ENCODE results near the gene DYRK1A.
A peak's percentile ranks its signal among the peaks of the same experiment; 100 is the strongest.
"Not testable (repeated sequence)": the region's sequence is repeated elsewhere in the genome, so short reads cannot be mapped to it uniquely, and the experiment has no call there.

DYRK1A gene

GRCh38 chr21:37498664-37499063 lies 132.1 kb downstream of the DYRK1A start:
- DNase-seq, result no peak
- TF ChIP-seq GATA1 (IDR thresholded peaks at IDR 0.05; ENCODE audit: low read depth, low read length) (no peak), POLR2A (IDR thresholded peaks at IDR 0.05; ENCODE audit: low read length) (no peak)

- TF ChIP-seq POLR2A (IDR thresholded peaks at IDR 0.05; ENCODE audit: low read length) (no peak), GATA1 (IDR thresholded peaks at IDR 0.05; ENCODE audit: low read depth, low read length) (no peak)
- DNase-seq, result no peak
These were observed 136.4 kb downstream of the DYRK1A start for GRCh38 chr21:37502947-37503346.

- DNase-seq, result no peak
- TF ChIP-seq GATA1 (IDR thresholded peaks at IDR 0.05; ENCODE audit: low read depth, low read length) (no peak), POLR2A (IDR thresholded peaks at IDR 0.05; ENCODE audit: low read length) (no peak)
These were observed 137.4 kb downstream of the DYRK1A start for GRCh38 chr21:37503848-37504467.

- no peak for DNase-seq
- TF ChIP-seq GATA1 (IDR thresholded peaks at IDR 0.05; ENCODE audit: low read depth, low read length), result no peak
- no peak for TF ChIP-seq POLR2A (IDR thresholded peaks at IDR 0.05; ENCODE audit: low read length)
These were observed 139.4 kb downstream of the DYRK1A start for GRCh38 chr21:37505963-37506362.

- TF ChIP-seq POLR2A (IDR thresholded peaks at IDR 0.05; ENCODE audit: low read length) (no peak), GATA1 (IDR thresholded peaks at IDR 0.05; ENCODE audit: low read depth, low read length) (no peak)
- DNase-seq, result no peak
These were observed 141.1 kb downstream of the DYRK1A start for GRCh38 chr21:37507716-37508115.

- TF ChIP-seq GATA1 (IDR thresholded peaks at IDR 0.05; ENCODE audit: low read depth, low read length) (no peak), POLR2A (IDR thresholded peaks at IDR 0.05; ENCODE audit: low read length) (no peak)
These were observed 141.8 kb downstream of the DYRK1A start for GRCh38 chr21:37508341-37508740.

GRCh38 chr21:37509802-37510393 lies 143.3 kb downstream of the DYRK1A start:
- peak; percentile 63 to 67 for DNase-seq
- TF ChIP-seq POLR2A (IDR thresholded peaks at IDR 0.05; ENCODE audit: low read length) (no peak), GATA1 (IDR thresholded peaks at IDR 0.05; ENCODE audit: low read depth, low read length) (no peak)

More at GRCh38 chr21:37508341-37508740, 141.8 kb downstream of the DYRK1A start:
- no peak for DNase-seq

GRCh38 chr21:37511848-37512247 lies 145.3 kb downstream of the DYRK1A start:
- DNase-seq, result no peak

GRCh38 chr21:37513383-37513782 lies 146.8 kb downstream of the DYRK1A start:
- DNase-seq, result no peak
- TF ChIP-seq POLR2A (IDR thresholded peaks at IDR 0.05; ENCODE audit: low read length) (no peak), GATA1 (IDR thresholded peaks at IDR 0.05; ENCODE audit: low read depth, low read length) (no peak)

More at GRCh38 chr21:37511848-37512247, 145.3 kb downstream of the DYRK1A start:
- TF ChIP-seq GATA1 (IDR thresholded peaks at IDR 0.05; ENCODE audit: low read depth, low read length), result no peak
- no peak for TF ChIP-seq POLR2A (IDR thresholded peaks at IDR 0.05; ENCODE audit: low read length)

GRCh38 chr21:37514038-37514667 lies 147.6 kb downstream of the DYRK1A start:
- no peak for TF ChIP-seq GATA1 (IDR thresholded peaks at IDR 0.05; ENCODE audit: low read depth, low read length)
- no peak for TF ChIP-seq POLR2A (IDR thresholded peaks at IDR 0.05; ENCODE audit: low read length)
- DNase-seq, result peak in 1 of 2 experiments; percentile 23

- DNase-seq, result no peak
- no peak for TF ChIP-seq GATA1 (IDR thresholded peaks at IDR 0.05; ENCODE audit: low read depth, low read length)
- TF ChIP-seq POLR2A (IDR thresholded peaks at IDR 0.05; ENCODE audit: low read length), result no peak
These were observed 150.4 kb downstream of the DYRK1A start for GRCh38 chr21:37516998-37517397.

- no peak for TF ChIP-seq GATA1 (IDR thresholded peaks at IDR 0.05; ENCODE audit: low read depth, low read length)
- TF ChIP-seq POLR2A (IDR thresholded peaks at IDR 0.05; ENCODE audit: low read length), result no peak
- DNase-seq, result no peak
These were observed 154.2 kb downstream of the DYRK1A start for GRCh38 chr21:37520801-37521200.

GRCh38 chr21:37521658-37522057 lies 155.1 kb downstream of the DYRK1A start:
- no peak for DNase-seq
- no peak for TF ChIP-seq GATA1 (IDR thresholded peaks at IDR 0.05; ENCODE audit: low read depth, low read length)
- no peak for TF ChIP-seq POLR2A (IDR thresholded peaks at IDR 0.05; ENCODE audit: low read length)

- no peak for DNase-seq
- TF ChIP-seq GATA1 (IDR thresholded peaks at IDR 0.05; ENCODE audit: low read depth, low read length) (no peak), POLR2A (IDR thresholded peaks at IDR 0.05; ENCODE audit: low read length) (no peak)
These were observed 156.2 kb downstream of the DYRK1A start for GRCh38 chr21:37522641-37523295.

- not testable (repeated sequence) for DNase-seq
These were observed 158.4 kb downstream of the DYRK1A start for GRCh38 chr21:37524944-37525343.

All from erythroblast (primary cell).